ENCODE data around the gene BRAF.

The BRAF gene

DNA sequence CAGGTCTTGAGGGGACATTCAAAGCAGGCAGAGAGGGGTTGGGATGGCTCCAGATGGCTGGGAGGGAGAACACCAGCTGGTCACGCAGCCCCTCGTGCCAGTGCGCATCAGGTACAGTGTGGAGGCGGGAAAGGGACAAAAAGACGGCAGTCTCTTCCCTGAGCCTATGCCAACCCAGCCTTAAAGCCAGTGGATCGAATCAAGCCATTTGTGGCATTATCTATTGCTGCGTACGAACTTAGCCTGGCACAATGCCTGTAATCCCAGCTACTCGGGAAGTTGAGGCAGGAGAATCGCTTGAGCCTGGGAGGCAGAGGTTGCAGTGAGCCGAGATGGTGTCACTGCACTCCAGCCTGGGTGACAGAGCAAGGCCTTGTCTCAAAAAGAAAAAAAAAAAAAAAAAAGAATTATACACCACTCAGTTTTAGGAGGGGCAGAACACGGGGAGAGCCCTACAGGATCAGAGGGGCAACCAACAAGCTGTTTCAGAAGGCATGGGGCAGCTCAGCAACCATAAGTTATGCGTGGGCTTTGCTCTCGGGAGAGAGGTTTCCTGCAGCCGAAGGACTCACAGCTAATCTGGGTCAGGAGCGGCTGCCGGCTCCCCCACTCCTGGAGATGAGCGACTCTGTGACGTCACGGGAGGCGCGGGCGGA lies 228.6 kb downstream of the BRAF start:
- TF ChIP-seq TAF1 (IDR thresholded peaks at IDR 0.05; ENCODE audit: low read depth), result peak; percentile 55; the same call in 1 of the 2 replicates
- TF ChIP-seq ZBTB7A (IDR thresholded peaks at IDR 0.05; ENCODE audit: low read depth), result no peak
- TF ChIP-seq CREB1 (IDR thresholded peaks at IDR 0.05; ENCODE audit: low read depth), result peak; percentile 78
- TF ChIP-seq NFIC (IDR thresholded peaks at IDR 0.05), result no peak

DNA sequence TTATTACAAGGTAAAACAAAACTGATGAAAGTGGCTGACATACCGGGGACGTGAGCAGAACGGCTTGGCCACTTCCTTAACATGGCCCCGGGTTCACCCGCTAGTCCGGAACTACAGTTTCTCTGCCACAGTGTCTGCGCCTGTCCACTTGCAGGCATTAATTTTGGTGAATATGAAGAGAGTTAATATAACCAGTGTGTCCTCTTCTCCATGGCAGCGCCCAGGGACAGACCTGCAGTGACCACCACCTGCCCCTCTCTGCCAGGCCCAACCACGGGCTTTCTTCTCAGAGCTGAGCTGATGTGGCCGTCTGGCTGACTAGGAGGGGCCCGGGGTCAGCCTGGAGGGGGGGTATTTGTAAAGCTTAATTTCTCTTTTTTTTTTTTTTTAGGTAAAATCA lies 229.3 kb downstream of the BRAF start:
- TF ChIP-seq ZBTB7A (IDR thresholded peaks at IDR 0.05; ENCODE audit: low read depth) (no peak), TEAD4 (IDR thresholded peaks at IDR 0.05) (no peak), CEBPB (IDR thresholded peaks at IDR 0.05) (no peak), CREB1 (IDR thresholded peaks at IDR 0.05; ENCODE audit: low read depth) (no peak), MAX (IDR thresholded peaks at IDR 0.05) (no peak), TAF1 (IDR thresholded peaks at IDR 0.05; ENCODE audit: low read depth) (no peak), EGR1 (IDR thresholded peaks at IDR 0.05) (no peak), NFIC (IDR thresholded peaks at IDR 0.05) (no peak), USF1 (IDR thresholded peaks at IDR 0.05) (no peak), RAD21 (IDR thresholded peaks at IDR 0.05; ENCODE audit: low read depth) (no peak), FOXM1 (IDR thresholded peaks at IDR 0.05; ENCODE audit: borderline replicate concordance, low read depth) (no peak), YY1 (IDR thresholded peaks at IDR 0.05; ENCODE audit: low read depth) (no peak), TCF12 (IDR thresholded peaks at IDR 0.05; ENCODE audit: low read depth) (no peak), EP300 (IDR thresholded peaks at IDR 0.05; ENCODE audit: borderline replicate concordance) (no peak)
- TF ChIP-seq, protein P1, sequence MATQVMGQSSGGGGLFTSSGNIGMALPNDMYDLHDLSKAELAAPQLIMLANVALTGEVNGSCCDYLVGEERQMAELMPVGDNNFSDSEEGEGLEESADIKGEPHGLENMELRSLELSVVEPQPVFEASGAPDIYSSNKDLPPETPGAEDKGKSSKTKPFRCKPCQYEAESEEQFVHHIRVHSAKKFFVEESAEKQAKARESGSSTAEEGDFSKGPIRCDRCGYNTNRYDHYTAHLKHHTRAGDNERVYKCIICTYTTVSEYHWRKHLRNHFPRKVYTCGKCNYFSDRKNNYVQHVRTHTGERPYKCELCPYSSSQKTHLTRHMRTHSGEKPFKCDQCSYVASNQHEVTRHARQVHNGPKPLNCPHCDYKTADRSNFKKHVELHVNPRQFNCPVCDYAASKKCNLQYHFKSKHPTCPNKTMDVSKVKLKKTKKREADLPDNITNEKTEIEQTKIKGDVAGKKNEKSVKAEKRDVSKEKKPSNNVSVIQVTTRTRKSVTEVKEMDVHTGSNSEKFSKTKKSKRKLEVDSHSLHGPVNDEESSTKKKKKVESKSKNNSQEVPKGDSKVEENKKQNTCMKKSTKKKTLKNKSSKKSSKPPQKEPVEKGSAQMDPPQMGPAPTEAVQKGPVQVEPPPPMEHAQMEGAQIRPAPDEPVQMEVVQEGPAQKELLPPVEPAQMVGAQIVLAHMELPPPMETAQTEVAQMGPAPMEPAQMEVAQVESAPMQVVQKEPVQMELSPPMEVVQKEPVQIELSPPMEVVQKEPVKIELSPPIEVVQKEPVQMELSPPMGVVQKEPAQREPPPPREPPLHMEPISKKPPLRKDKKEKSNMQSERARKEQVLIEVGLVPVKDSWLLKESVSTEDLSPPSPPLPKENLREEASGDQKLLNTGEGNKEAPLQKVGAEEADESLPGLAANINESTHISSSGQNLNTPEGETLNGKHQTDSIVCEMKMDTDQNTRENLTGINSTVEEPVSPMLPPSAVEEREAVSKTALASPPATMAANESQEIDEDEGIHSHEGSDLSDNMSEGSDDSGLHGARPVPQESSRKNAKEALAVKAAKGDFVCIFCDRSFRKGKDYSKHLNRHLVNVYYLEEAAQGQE (IDR thresholded peaks at IDR 0.05; ENCODE audit: low read depth), result no peak

GRCh38 chr7:140694592-140694991 lies 230.1 kb downstream of the BRAF start:
- TF ChIP-seq NFIC (IDR thresholded peaks at IDR 0.05) (no peak), TCF12 (IDR thresholded peaks at IDR 0.05; ENCODE audit: low read depth) (no peak), MAX (IDR thresholded peaks at IDR 0.05) (no peak)

- TF ChIP-seq NFIC (IDR thresholded peaks at IDR 0.05) (no peak), ZBTB7A (IDR thresholded peaks at IDR 0.05; ENCODE audit: low read depth) (no peak), RAD21 (IDR thresholded peaks at IDR 0.05; ENCODE audit: low read depth) (no peak), TEAD4 (IDR thresholded peaks at IDR 0.05) (no peak)
- TF ChIP-seq, protein P1 (IDR thresholded peaks at IDR 0.05; ENCODE audit: low read depth), result no peak
Observed at GRCh38 chr7:140691376-140692045, 233.2 kb downstream of the BRAF start.

DNA sequence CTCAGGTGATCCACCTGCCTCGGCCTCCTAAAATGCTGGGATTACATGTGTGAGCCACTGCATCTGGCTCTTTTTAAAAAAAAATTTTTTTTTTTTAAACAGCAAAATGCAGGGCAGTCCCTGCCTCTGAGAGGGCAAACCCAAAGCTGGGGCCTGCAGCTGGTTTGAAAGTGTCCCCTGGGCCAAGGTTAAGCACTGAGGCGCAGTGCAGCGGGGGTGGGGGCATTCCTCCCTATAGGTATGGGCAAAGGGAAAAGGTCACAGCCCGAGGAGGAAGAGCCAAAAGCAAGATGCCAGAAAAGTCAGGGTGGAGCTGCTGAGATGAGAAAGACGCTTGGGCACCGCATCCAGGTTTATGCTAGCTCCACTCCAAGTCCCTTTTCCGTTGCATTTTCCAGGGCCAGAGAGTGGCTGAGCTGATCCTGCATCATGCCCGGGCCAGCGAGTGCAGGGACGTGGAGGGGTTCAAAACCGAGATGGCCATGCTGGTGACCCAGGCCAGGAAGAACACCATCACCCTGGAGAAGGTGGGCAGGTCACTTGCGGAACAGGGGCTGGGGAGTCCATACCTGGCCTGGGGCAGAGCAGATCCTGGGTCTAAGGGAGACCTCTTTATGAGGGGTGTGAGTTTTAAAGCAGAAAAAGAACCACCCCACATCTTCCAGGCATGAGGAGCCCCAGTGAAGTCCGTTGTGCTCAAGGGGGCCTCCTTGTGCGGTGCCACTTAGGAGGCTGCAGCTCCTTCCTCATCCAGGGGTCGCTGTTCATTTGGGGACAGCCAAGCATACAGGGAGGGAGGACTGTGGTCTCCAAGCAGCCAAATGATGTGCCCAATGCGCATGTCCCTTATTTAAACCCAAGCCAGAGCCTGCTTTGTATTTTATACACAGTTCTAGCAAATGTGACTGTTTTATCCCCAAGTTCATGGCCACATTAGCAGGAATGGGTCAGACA lies 235.3 kb downstream of the BRAF start:
- TF ChIP-seq TEAD4 (IDR thresholded peaks at IDR 0.05), result no peak
- no peak for TF ChIP-seq YY1 (IDR thresholded peaks at IDR 0.05; ENCODE audit: low read depth)
- TF ChIP-seq MAX (IDR thresholded peaks at IDR 0.05), result no peak
- no peak for TF ChIP-seq CEBPB (IDR thresholded peaks at IDR 0.05)
- no peak for TF ChIP-seq USF1 (IDR thresholded peaks at IDR 0.05)
- no peak for TF ChIP-seq EGR1 (IDR thresholded peaks at IDR 0.05)

All from Ishikawa (cell line).